WTC11 (cell line): ENCODE results near the gene ACVR2A. TPM values are rescaled to one million over a fixed set of nuclear protein-coding genes. Genes with fewer than 3 reads are reported as not detected.

Source experiments
- ATAC-seq: fragments of 200-7000 bp; cut with Tn5 transposase; 2 replicates; pipeline ENCODE4 v1.10.0; 2021; ENCODE audit warnings: mild to moderate bottlenecking, moderate library complexity
- CTCF ChIA-PET: fragments of 300-600 bp; sonication (Branson Sonifier 250); formaldehyde crosslinking; loops from one replicate; lab custom pipeline; 2021; ENCODE audit warnings: antibody characterized with exemption; lab: Charles Lee
- POLR2A ChIA-PET: fragments of 350-600 bp; sonication (Branson Sonifier 250); formaldehyde crosslinking; loops from one replicate; lab custom pipeline; 2021; ENCODE audit warnings: antibody characterized with exemption; lab: Charles Lee
- DNase-seq: peaks from one replicate; pipeline ENCODE4 v3.0.0; 2021; ENCODE audit warnings: low spot score
- H3K27ac Mint-ChIP-seq: 2 replicates; pipeline ENCODE4 v1.8.0; 2021; ENCODE audit warnings: mixed read lengths
- H3K27me3 Mint-ChIP-seq: 2 replicates; pipeline ENCODE4 v1.8.0; 2021; ENCODE audit warnings: low read depth, mild to moderate bottlenecking, moderate library complexity, mixed read lengths
- H3K36me3 Mint-ChIP-seq: 2 replicates; pipeline ENCODE4 v1.8.0; 2021; ENCODE audit warnings: mixed read lengths
- H3K4me1 Mint-ChIP-seq: 2 replicates; pipeline ENCODE4 v1.8.0; 2022; ENCODE audit warnings: mixed read lengths
- H3K4me3 Mint-ChIP-seq: 2 replicates; pipeline ENCODE4 v1.8.0; 2021; ENCODE audit warnings: mild to moderate bottlenecking, moderate library complexity, mixed read lengths
- H3K9me3 Mint-ChIP-seq: 2 replicates; pipeline ENCODE4 v1.8.0; 2021; ENCODE audit warnings: mixed read lengths
- ATF3 ChIP-seq: sonication (generic); formaldehyde crosslinking; conservative IDR thresholded peaks from 2 replicates; pipeline ENCODE4 v1.8.1; 2022; ENCODE audit warnings: mild to moderate bottlenecking, missing genetic modification reagents
- ATF6 ChIP-seq: sonication (generic); formaldehyde crosslinking; IDR thresholded peaks from 2 replicates; pipeline ENCODE4 v1.8.1; 2023; ENCODE audit warnings: mild to moderate bottlenecking, missing genetic modification reagents
- CBFB ChIP-seq: sonication (generic); formaldehyde crosslinking; IDR thresholded peaks from 2 replicates; pipeline ENCODE4 v1.8.1; 2022; ENCODE audit warnings: mild to moderate bottlenecking, low read depth, missing genetic modification reagents
- CTCF ChIP-seq: fragments of 200-600 bp; IDR thresholded peaks from 2 replicates; pipeline ENCODE4 v1.8.0; 2022; ENCODE audit warnings: antibody characterized with exemption
- EMX1 ChIP-seq: fragments of 250-450 bp; sonication (Bioruptor Pico); IDR thresholded peaks from 2 replicates; pipeline ENCODE4 v1.8.0; 2021; ENCODE audit warnings: mild to moderate bottlenecking
- ETV6 ChIP-seq: sonication (generic); formaldehyde crosslinking; IDR thresholded peaks from 2 replicates; pipeline ENCODE4 v1.8.1; 2022; ENCODE audit warnings: mild to moderate bottlenecking, missing genetic modification reagents
- FOXJ3 ChIP-seq: sonication (generic); formaldehyde crosslinking; IDR thresholded peaks from 2 replicates; pipeline ENCODE4 v1.9.0; 2021; ENCODE audit warnings: missing genetic modification reagents, mild to moderate bottlenecking, borderline replicate concordance
- FOXP1 ChIP-seq: sonication (generic); formaldehyde crosslinking; IDR thresholded peaks from 2 replicates; pipeline ENCODE4 v1.8.0; 2022; ENCODE audit warnings: missing genetic modification reagents, mild to moderate bottlenecking, moderate library complexity, borderline replicate concordance
- GRHL2 ChIP-seq: fragments of 250-450 bp; sonication (Bioruptor Pico); IDR thresholded peaks from 2 replicates; pipeline ENCODE4 v1.8.0; 2022; ENCODE audit warnings: mild to moderate bottlenecking, moderate library complexity; ENCODE audit not compliant: insufficient replicate concordance, severe bottlenecking
- HMGA2 ChIP-seq: fragments of 250-450 bp; sonication (Bioruptor Pico); IDR thresholded peaks from 2 replicates; pipeline ENCODE4 v1.4.0; 2021; ENCODE audit warnings: mild to moderate bottlenecking, moderate library complexity
- HMGXB4 ChIP-seq: sonication (generic); formaldehyde crosslinking; IDR thresholded peaks from 2 replicates; pipeline ENCODE4 v1.8.1; 2023; ENCODE audit warnings: mild to moderate bottlenecking, moderate library complexity, missing genetic modification reagents
- JAZF1 ChIP-seq: fragments of 250-450 bp; sonication (Bioruptor Pico); IDR thresholded peaks from 2 replicates; pipeline ENCODE4 v1.9.0; 2021; ENCODE audit warnings: moderate library complexity, mild to moderate bottlenecking, inconsistent platforms
- JUN ChIP-seq: sonication (generic); formaldehyde crosslinking; IDR thresholded peaks from 2 replicates; pipeline ENCODE4 v1.8.0; 2023; ENCODE audit warnings: mild to moderate bottlenecking, missing genetic modification reagents
- KAT7 ChIP-seq: sonication (generic); formaldehyde crosslinking; IDR thresholded peaks from 2 replicates; pipeline ENCODE4 v1.8.1; 2023; ENCODE audit warnings: missing genetic modification reagents, mild to moderate bottlenecking, borderline replicate concordance
- MXD4 ChIP-seq: fragments of 250-450 bp; sonication (Bioruptor Pico); IDR thresholded peaks from 2 replicates; pipeline ENCODE4 v1.8.0; 2021; ENCODE audit warnings: mild to moderate bottlenecking, moderate library complexity, borderline replicate concordance
- NFYB ChIP-seq: sonication (generic); formaldehyde crosslinking; conservative IDR thresholded peaks from 2 replicates; pipeline ENCODE4 v1.8.0; 2022; ENCODE audit warnings: low read depth, missing genetic modification reagents
- NR1H2 ChIP-seq: sonication (generic); formaldehyde crosslinking; IDR thresholded peaks from 2 replicates; pipeline ENCODE4 v1.9.0; 2021; ENCODE audit warnings: mild to moderate bottlenecking, moderate library complexity, missing genetic modification reagents
- OVOL2 ChIP-seq: fragments of 250-450 bp; sonication (Bioruptor Pico); IDR thresholded peaks from 2 replicates; pipeline ENCODE4 v1.9.0; 2021; ENCODE audit warnings: mild to moderate bottlenecking, borderline replicate concordance
- RORB ChIP-seq: fragments of 250-450 bp; sonication (Bioruptor Pico); IDR thresholded peaks from 2 replicates; pipeline ENCODE4 v1.9.0; 2021; ENCODE audit warnings: mild to moderate bottlenecking
- SMAD4 ChIP-seq: sonication (generic); formaldehyde crosslinking; IDR thresholded peaks from 2 replicates; pipeline ENCODE4 v1.8.0; 2022; ENCODE audit warnings: mild to moderate bottlenecking, missing genetic modification reagents
- TEAD1 ChIP-seq: sonication (generic); formaldehyde crosslinking; IDR thresholded peaks from 2 replicates; pipeline ENCODE4 v1.8.0; 2022; ENCODE audit warnings: mild to moderate bottlenecking, missing genetic modification reagents
- ZBTB21 ChIP-seq: sonication (generic); formaldehyde crosslinking; IDR thresholded peaks from 2 replicates; pipeline ENCODE4 v1.8.1; 2023; ENCODE audit warnings: mild to moderate bottlenecking, missing genetic modification reagents, borderline replicate concordance
- ZBTB43 ChIP-seq: sonication (generic); formaldehyde crosslinking; IDR thresholded peaks from 2 replicates; pipeline ENCODE4 v1.8.1; 2023; ENCODE audit warnings: mild to moderate bottlenecking, missing genetic modification reagents
- ZMAT4 ChIP-seq: fragments of 250-450 bp; sonication (Bioruptor Pico); IDR thresholded peaks from 2 replicates; pipeline ENCODE4 v1.9.0; 2021; ENCODE audit warnings: mild to moderate bottlenecking
- ZNF121 ChIP-seq: sonication (generic); formaldehyde crosslinking; IDR thresholded peaks from 2 replicates; pipeline ENCODE4 v1.8.0; 2023; ENCODE audit warnings: missing genetic modification reagents
- ZNF138 ChIP-seq: sonication (generic); formaldehyde crosslinking; conservative IDR thresholded peaks from 2 replicates; pipeline ENCODE4 v1.8.1; 2022; ENCODE audit warnings: mild to moderate bottlenecking, moderate library complexity, missing genetic modification reagents
- ZNF232 ChIP-seq: sonication (generic); formaldehyde crosslinking; IDR thresholded peaks from 2 replicates; pipeline ENCODE4 v1.8.0; 2022; ENCODE audit warnings: mild to moderate bottlenecking, missing genetic modification reagents
- ZNF317 ChIP-seq: sonication (generic); formaldehyde crosslinking; IDR thresholded peaks from 2 replicates; pipeline ENCODE4 v1.8.1; 2023; ENCODE audit warnings: low read depth, mild to moderate bottlenecking, moderate library complexity, missing genetic modification reagents, borderline replicate concordance
- ZNF416 ChIP-seq: fragments of 250-450 bp; sonication (Bioruptor Pico); IDR thresholded peaks from 2 replicates; pipeline ENCODE4 v1.9.0; 2021; ENCODE audit warnings: mild to moderate bottlenecking, inconsistent platforms
- total RNA-seq: library from RNA; stranded (reverse); gene quantifications from 3 replicates; pipeline ENCODE4 v1.2.3, GENCODE V29; 2021

The ACVR2A gene
- total RNA-seq, 1 experiment from 2014 or later: 11.7 TPM

GRCh38 chr2:147869934-147870333 is 25.1 kb downstream of the ACVR2A start:
- ATAC-seq: no peak; the same call in none of the 2 replicates
- H3K4me1 Mint-ChIP-seq: peaks cover 26% of the 10 kb centered on the region

GRCh38 chr2:147872967-147873366 is 28.1 kb downstream of the ACVR2A start:
- Mint-ChIP-seq H3K27me3 (no peaks in the 10 kb centered on the region), H3K9me3 (no peaks in the 10 kb centered on the region)
- ATAC-seq: no peak
- TF ChIP-seq NR1H2 (no peak), TEAD1 (CRISPR knock-in tag) (no peak), JUN (CRISPR knock-in tag) (no peak), FOXP1 (CRISPR knock-in tag) (no peak), ZNF121 (no peak), HMGXB4 (CRISPR knock-in tag) (no peak), CBFB (CRISPR knock-in tag) (no peak), NFYB (no peak), OVOL2 (CRISPR knock-in tag) (no peak), ZNF138 (CRISPR knock-in tag) (no peak), KAT7 (no peak), RORB (CRISPR knock-in tag) (no peak)
- TF ChIP-seq, all 79 proteins: peak for 0
- Mint-ChIP-seq H3K4me1 (peaks cover 47% of the 10 kb centered on the region), H3K4me3 (no peak overlapping the region), H3K27ac (no peak overlapping the region), H3K36me3 (no peaks in the 10 kb centered on the region)
- POLR2A ChIA-PET: no interaction called here
- no peak for DNase-seq
- CTCF ChIA-PET: no interaction called here

More at GRCh38 chr2:147869934-147870333, 25.1 kb downstream of the ACVR2A start:
- DNase-seq: no peak
- Mint-ChIP-seq H3K27me3 (no peaks in the 10 kb centered on the region), H3K4me3 (no peak overlapping the region), H3K9me3 (no peaks in the 10 kb centered on the region)
- POLR2A ChIA-PET: no interaction called here
- no peak for TF ChIP-seq HMGA2 (CRISPR knock-in tag)
- no peak for TF ChIP-seq ZNF317
- no peak for TF ChIP-seq ZBTB21 (CRISPR knock-in tag)
- TF ChIP-seq ZBTB43 (CRISPR knock-in tag): no peak
- no peak for TF ChIP-seq SMAD4 (CRISPR knock-in tag)
- TF ChIP-seq ZNF232 (CRISPR knock-in tag): no peak
- no peak for TF ChIP-seq CTCF
- TF ChIP-seq, all 79 proteins: peak for 0
- CTCF ChIA-PET: no interaction called here
- Mint-ChIP-seq H3K27ac (no peak overlapping the region), H3K36me3 (no peaks in the 10 kb centered on the region)

GRCh38 chr2:147873859-147874483 is 29.1 kb downstream of the ACVR2A start:
- Mint-ChIP-seq H3K4me3 (no peak overlapping the region), H3K4me1 (peaks cover 53% of the 10 kb centered on the region), H3K36me3 (no peaks in the 10 kb centered on the region), H3K9me3 (no peaks in the 10 kb centered on the region), H3K27ac (no peak overlapping the region), H3K27me3 (no peaks in the 10 kb centered on the region)
- POLR2A ChIA-PET: interaction anchor here (0.6 kb wide), 1 partner anchor 975 kb away, joined by 3 read pairs; no protein-coding TSS in a partner anchor
- DNase-seq (no peak), ATAC-seq (no peak)
- CTCF ChIA-PET: no interaction called here
- TF ChIP-seq GRHL2 (CRISPR knock-in tag) (no peak), ZNF416 (no peak), ATF3 (no peak), JAZF1 (CRISPR knock-in tag) (no peak), ETV6 (CRISPR knock-in tag) (no peak), MXD4 (CRISPR knock-in tag) (no peak), FOXJ3 (CRISPR knock-in tag) (no peak), ZMAT4 (CRISPR knock-in tag) (no peak), ATF6 (CRISPR knock-in tag) (no peak), EMX1 (CRISPR knock-in tag) (no peak)
